SH-SY5Y (cell line): ENCODE measurements around the gene SRP9.

Experiments used
- GATA2 ChIP-seq: IDR thresholded peaks from 2 replicates; pipeline ENCODE4 v1.6.1; 2011; ENCODE audit warnings: mild to moderate bottlenecking, low read depth, low read length
- GATA3 ChIP-seq: IDR thresholded peaks from 2 replicates; pipeline ENCODE4 v1.6.1; 2011; ENCODE audit warnings: low read depth, mild to moderate bottlenecking, low read length, moderate library complexity

DNA sequence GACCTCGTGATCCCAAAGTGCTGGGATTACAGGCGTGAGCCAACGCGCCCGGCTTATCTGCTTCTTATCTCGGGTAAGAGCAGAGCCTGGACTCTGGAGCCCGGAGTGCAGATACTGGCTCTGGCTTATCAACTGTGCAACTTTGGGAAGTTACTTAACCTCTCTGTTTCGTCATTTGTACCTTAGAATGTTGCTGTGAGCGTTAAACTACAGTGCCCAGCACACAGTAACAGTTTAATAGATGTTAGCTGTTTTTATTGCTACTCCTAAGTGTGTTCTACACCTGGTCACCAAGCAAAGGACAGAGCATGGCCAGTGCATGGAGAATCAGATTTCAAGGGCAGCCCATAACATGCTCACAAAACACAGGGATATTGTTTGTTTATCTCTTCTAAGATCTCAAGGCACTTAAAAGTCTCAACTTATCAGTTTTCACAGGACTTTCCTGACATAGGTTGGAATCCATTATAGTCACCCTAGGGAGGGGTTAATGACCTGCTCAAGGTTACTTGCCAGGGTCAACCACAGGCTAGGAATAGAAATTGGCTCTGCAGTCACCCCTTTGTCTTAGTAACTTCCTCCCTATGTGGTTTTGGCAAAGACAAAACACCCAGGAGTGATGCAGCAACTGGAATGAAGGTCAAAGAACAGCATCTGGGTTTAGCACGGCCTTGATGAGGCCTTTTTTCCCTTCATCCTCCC lies 22.5 kb upstream of the SRP9 start:
- TF ChIP-seq GATA2: no peak; the same call in 1 of the 2 replicates
- TF ChIP-seq GATA3: no peak
